HCT116 (cell line): ENCODE measurements around the gene AZGP1. TPM values are rescaled to one million over a fixed set of nuclear protein-coding genes. Genes with fewer than 3 reads are reported as not detected.

ENCODE experiments used
- ATAC-seq: fragments of 200-7000 bp; cut with Tn5 transposase; 2 replicates; pipeline ENCODE4 v1.9.1; 2020; ENCODE audit warnings: mild to moderate bottlenecking, moderate library complexity
- BruUV-seq: library from RNA; stranded (reverse); fragments of 400-500 nt; replicated peaks from 2 replicates; lab custom pipeline; 2021; lab: Mats Ljungman, UMichigan
- CTCF ChIA-PET: fragments of 300-600 bp; sonication (Branson Sonifier 250); formaldehyde crosslinking; loops from one replicate; lab custom pipeline; 2021; ENCODE audit warnings: antibody characterized with exemption; lab: Charles Lee
- POLR2A ChIA-PET: fragments of 300-600, 350-600 bp; sonication (Branson Sonifier 250); formaldehyde crosslinking; loops from one replicate; lab custom pipeline; 2021; ENCODE audit warnings: antibody characterized with exemption; lab: Charles Lee
- RAD21 ChIA-PET, 2 experiments: fragments of 300-600 bp; sonication (Branson Sonifier 250); formaldehyde crosslinking; loops; one replicate each; lab custom pipeline; 2023; ENCODE audit warnings: low total read pairs in 2 of 2; ENCODE audit not compliant: uncharacterized antibody in 2 of 2, unreplicated experiment in 2 of 2, low non-redundant PET in 1 of 2; lab: Charles Lee
- DNase-seq: peaks from one replicate; pipeline ENCODE4 v3.0.0-alpha.2; 2010; ENCODE audit warnings: low read depth, low spot score
- H2AFZ ChIP-seq: fragments of 200-600 bp; shearing (Covaris generic), sonication (generic); 2 replicates; pipeline ENCODE4 v1.6.1; 2017; ENCODE audit warnings: low read depth, mixed run types, mixed read lengths, antibody characterized with exemption, low read length; ENCODE audit not compliant: poor library complexity, severe bottlenecking
- H3K27ac ChIP-seq: 2 replicates; pipeline ENCODE4 v1.5.1; 2012; ENCODE audit warnings: low read depth, low read length
- H3K27me3 ChIP-seq: fragments of 200-600 bp; sonication (generic); 2 replicates; pipeline ENCODE4 v1.6.1; 2016; ENCODE audit warnings: mixed run types, low read length, mixed read lengths; ENCODE audit not compliant: insufficient read depth
- H3K36me3 ChIP-seq, 2 experiments: fragments of 200-500 bp in 1 of 2; fragments of 200-600 bp in 1 of 2; sonication (Bioruptor generic) in 1 of 2; sonication (generic) in 1 of 2; 2 replicates each; pipeline versions ENCODE4 v1.5.1 to v1.6.1; 2014 to 2016; ENCODE audit warnings: low read length in 2 of 2, inconsistent platforms in 1 of 2, mixed read lengths in 1 of 2, mixed run types in 1 of 2; ENCODE audit not compliant: insufficient read depth in 2 of 2, control insufficient read depth in 1 of 2
- H3K4me1 ChIP-seq, 2 experiments: fragments of 200-600 bp in 1 of 2; sonication (generic) in 1 of 2; 2 replicates each; pipeline versions ENCODE4 v1.5.1 to v1.6.1; 2012 to 2017; ENCODE audit warnings: low read length in 2 of 2, inconsistent platforms in 1 of 2, mild to moderate bottlenecking in 1 of 2, mixed read lengths in 1 of 2, mixed run types in 1 of 2, moderate library complexity in 1 of 2; ENCODE audit not compliant: insufficient read depth in 2 of 2, control insufficient read depth in 1 of 2
- H3K4me2 ChIP-seq: fragments of 200-600 bp; sonication (generic); 2 replicates; pipeline ENCODE4 v1.6.1; 2017; ENCODE audit warnings: mixed run types, low read length, mixed read lengths
- H3K4me3 ChIP-seq, 2 experiments: fragments of 200-600 bp in 1 of 2; sonication (generic) in 1 of 2; replicated peaks in 1 of 2; 2 replicates each; pipeline ENCODE4 v1.5.1; 2011 to 2016; ENCODE audit warnings: low read length in 2 of 2, control low read depth in 1 of 2, low read depth in 1 of 2, mild to moderate bottlenecking in 1 of 2, mixed read lengths in 1 of 2, mixed run types in 1 of 2
- H3K79me2 ChIP-seq: fragments of 200-600 bp; sonication (generic); 2 replicates; pipeline ENCODE4 v1.6.1; 2017; ENCODE audit warnings: mild to moderate bottlenecking, mixed run types, low read length, moderate library complexity, mixed read lengths; ENCODE audit not compliant: insufficient read depth
- H3K9ac ChIP-seq: fragments of 200-600 bp; sonication (generic); 2 replicates; pipeline ENCODE4 v1.6.1; 2016; ENCODE audit warnings: low read length, mixed read lengths
- H3K9me2 ChIP-seq: fragments of 200-600 bp; sonication (generic), shearing (Covaris generic); 2 replicates; pipeline ENCODE4 v1.6.1; 2017; ENCODE audit warnings: mixed run types, mild to moderate bottlenecking, moderate library complexity; ENCODE audit not compliant: insufficient read depth
- H3K9me3 ChIP-seq, 2 experiments: fragments of 200-500 bp in 1 of 2; fragments of 200-600 bp in 1 of 2; sonication (Bioruptor generic) in 1 of 2; sonication (generic) in 1 of 2; 2 replicates each; pipeline ENCODE4 v1.6.1; 2014 to 2017; ENCODE audit warnings: low read length in 2 of 2, mixed read lengths in 2 of 2, inconsistent platforms in 1 of 2, low read depth in 1 of 2, mild to moderate bottlenecking in 1 of 2, mixed run types in 1 of 2, moderate library complexity in 1 of 2; ENCODE audit not compliant: control insufficient read depth in 1 of 2, insufficient read depth in 1 of 2
- H4K20me1 ChIP-seq: fragments of 200-600 bp; sonication (generic), shearing (Covaris generic); 2 replicates; pipeline ENCODE4 v1.6.1; 2017; ENCODE audit warnings: mixed run types, mild to moderate bottlenecking, moderate library complexity; ENCODE audit not compliant: insufficient read depth
- CEBPB ChIP-seq: IDR thresholded peaks from 2 replicates; pipeline ENCODE4 v1.6.1; 2012; ENCODE audit warnings: low read depth
- CTCF ChIP-seq, 3 experiments: fragments of 200-600 bp in 1 of 3; sonication (generic) in 1 of 3; IDR thresholded peaks in 2 of 3; conservative IDR thresholded peaks in 1 of 3; 2 replicates each; pipeline ENCODE4 v1.5.1; 2012 to 2017; ENCODE audit warnings: low read depth in 2 of 3, low read length in 2 of 3, antibody characterized with exemption in 1 of 3, borderline replicate concordance in 1 of 3, control low read depth in 1 of 3, mild to moderate bottlenecking in 1 of 3, mixed read lengths in 1 of 3, mixed run types in 1 of 3, moderate library complexity in 1 of 3; ENCODE audit not compliant: insufficient read depth in 1 of 3
- EGR1 ChIP-seq: IDR thresholded peaks from 2 replicates; pipeline ENCODE4 v1.6.1; 2012; ENCODE audit warnings: low read depth
- ELF1 ChIP-seq: IDR thresholded peaks from 2 replicates; pipeline ENCODE4 v1.6.1; 2012; ENCODE audit warnings: low read depth, borderline replicate concordance
- EZH2 ChIP-seq: fragments of 200-600 bp; sonication (generic); IDR thresholded peaks from 2 replicates; pipeline ENCODE4 v1.6.1; 2017; ENCODE audit warnings: antibody characterized with exemption, mixed run types
- FOSL1 ChIP-seq: IDR thresholded peaks from 2 replicates; pipeline ENCODE4 v1.6.1; 2012; ENCODE audit warnings: low read depth
- JUND ChIP-seq: IDR thresholded peaks from 2 replicates; pipeline ENCODE4 v1.6.1; 2012
- POLR2A ChIP-seq: IDR thresholded peaks from 2 replicates; pipeline ENCODE4 v1.7.0; 2011; ENCODE audit warnings: borderline replicate concordance; ENCODE audit not compliant: insufficient read depth, insufficient read length; ENCODE audit errors: extremely low read depth
- POLR2AphosphoS5 ChIP-seq: IDR thresholded peaks from 2 replicates; pipeline ENCODE4 v1.6.1; 2011; ENCODE audit warnings: mild to moderate bottlenecking, low read depth, low read length, moderate library complexity
- RAD21 ChIP-seq: IDR thresholded peaks from 2 replicates; pipeline ENCODE4 v1.6.1; 2012; ENCODE audit warnings: low read depth, mild to moderate bottlenecking
- REST ChIP-seq: IDR thresholded peaks from 2 replicates; pipeline ENCODE4 v1.6.1; 2012; ENCODE audit warnings: low read depth
- SP1 ChIP-seq: IDR thresholded peaks from 2 replicates; pipeline ENCODE4 v1.6.1; 2012; ENCODE audit warnings: low read depth
- SRF ChIP-seq: IDR thresholded peaks from 2 replicates; pipeline ENCODE4 v1.6.1; 2012; ENCODE audit warnings: low read depth
- TCF7L2 ChIP-seq: IDR thresholded peaks from 2 replicates; pipeline ENCODE4 v1.7.0; 2011; ENCODE audit warnings: borderline replicate concordance, inconsistent platforms; ENCODE audit not compliant: insufficient read depth, insufficient read length; ENCODE audit errors: extremely low read depth
- YY1 ChIP-seq: IDR thresholded peaks from 2 replicates; pipeline ENCODE4 v1.6.1; 2011; ENCODE audit warnings: low read length, low read depth, moderate library complexity, mild to moderate bottlenecking; ENCODE audit not compliant: insufficient replicate concordance; ENCODE audit errors: extremely low read depth
- ZBTB33 ChIP-seq: IDR thresholded peaks from 2 replicates; pipeline ENCODE4 v1.6.1; 2011; ENCODE audit warnings: mild to moderate bottlenecking, low read length, moderate library complexity; ENCODE audit not compliant: insufficient replicate concordance; ENCODE audit errors: extremely low read depth
- ZNF274 ChIP-seq: fragments of 200-500 bp; sonication (Bioruptor generic); IDR thresholded peaks from 2 replicates; pipeline ENCODE4 v1.6.1; 2014; ENCODE audit warnings: mild to moderate bottlenecking, low read depth, low read length, inconsistent platforms
- intact Hi-C: fragments of 100-400 bp; cut with micrococcal nuclease; formaldehyde crosslinking; loops from 2 replicates; pipeline ENCODE4 v1.10.0; 2022
- total RNA-seq: library from RNA; stranded (reverse); gene quantifications from one replicate; pipeline ENCODE4 v1.2.1, GENCODE V29; 2021; ENCODE audit not compliant: unreplicated experiment

AZGP1 gene
- total RNA-seq, 1 experiment from 2014 or later, result 1.1 TPM

- H3K4me2 ChIP-seq, result no peak overlapping the region
- RAD21 ChIA-PET, result no interaction called here
- peaks cover 3 to 29% of the 10 kb centered on the region in 2 experiments; a peak in 2 of 4 replicates for H3K4me1 ChIP-seq
- no peak for TF ChIP-seq CTCF (IDR thresholded peaks at IDR 0.05 in 2 of 3, conservative IDR thresholded peaks at IDR 0.05 in 1 of 3; ENCODE audit: borderline replicate concordance in 1 of 3, insufficient read depth in 1 of 3, low read depth in 2 of 3, low read length in 2 of 3)
- TF ChIP-seq RAD21, result no peak
- TF ChIP-seq POLR2AphosphoS5, result no peak
- no peak for TF ChIP-seq TCF7L2
- TF ChIP-seq ELF1, result no peak
- no peak for TF ChIP-seq JUND
- no peak for TF ChIP-seq CEBPB
- no peak for TF ChIP-seq ZNF274
- no peak for TF ChIP-seq EGR1
- TF ChIP-seq EZH2, result no peak
- no peak for TF ChIP-seq REST
- no peak for TF ChIP-seq FOSL1
- TF ChIP-seq POLR2A, result no peak
- no peak for TF ChIP-seq SP1
- TF ChIP-seq YY1, result no peak
- no peak for TF ChIP-seq SRF
- TF ChIP-seq ZBTB33, result no peak
- TF ChIP-seq, all 23 proteins: peak for 0
- Histone ChIP-seq H3K9me2 (no peaks in the 10 kb centered on the region), H3K4me3 (no peak overlapping the region), H3K79me2 (peaks cover 3% of the 10 kb centered on the region), H4K20me1 (no peaks in the 10 kb centered on the region), H3K36me3 (no peaks in the 10 kb centered on the region), H2AFZ (no peak overlapping the region), H3K27me3 (no peaks in the 10 kb centered on the region), H3K27ac (no peak overlapping the region), H3K9me3 (no peaks in the 10 kb centered on the region), H3K9ac (no peak overlapping the region)
- ChIA-PET POLR2A (no interaction called here), CTCF (no interaction called here)
- intact Hi-C loops, result no loop called here
- no peak for DNase-seq
- no TSS peak for BruUV-seq
- ATAC-seq, result no peak
Observed at GRCh38 chr7:100010901-100011300, 35.1 kb upstream of the AZGP1 start.
